K562 (cell line): Measurements from ENCODE around the gene BBC3. TPM values are rescaled to one million over a fixed set of nuclear protein-coding genes. Genes with fewer than 3 reads are reported as not detected.

Experiments
- FOXP4 ChIP-seq: sonication (generic); formaldehyde crosslinking; IDR thresholded peaks from 2 replicates; pipeline ENCODE4 v1.8.0; 2022; ENCODE audit warnings: mild to moderate bottlenecking, missing genetic modification reagents, borderline replicate concordance
- GATAD2B ChIP-seq: fragments of 450-650 bp; IDR thresholded peaks from 2 replicates; pipeline ENCODE4 v1.6.1; 2017; ENCODE audit warnings: mild to moderate bottlenecking, borderline replicate concordance
- GTF2A2 ChIP-seq: IDR thresholded peaks from 2 replicates; pipeline ENCODE4 v1.6.1; 2016; ENCODE audit warnings: mild to moderate bottlenecking, missing genetic modification characterization, missing compliant biosample characterization
- HINFP ChIP-seq: fragments of 450-650 bp; conservative IDR thresholded peaks from 2 replicates; pipeline ENCODE4 v1.6.1; 2016; ENCODE audit warnings: missing genetic modification characterization, low read depth, mild to moderate bottlenecking, control low read depth, missing compliant biosample characterization
- KLF1 ChIP-seq: fragments of 450-650 bp; IDR thresholded peaks from 2 replicates; pipeline ENCODE4 v1.6.1; 2016; ENCODE audit warnings: missing genetic modification characterization, missing compliant biosample characterization
- KLF13 ChIP-seq: fragments of 450-650 bp; IDR thresholded peaks from 2 replicates; pipeline ENCODE4 v1.6.1; 2016; ENCODE audit warnings: missing genetic modification characterization, low read depth, mild to moderate bottlenecking, missing compliant biosample characterization, moderate library complexity, borderline replicate concordance
- MEF2D ChIP-seq: conservative IDR thresholded peaks from 2 replicates; pipeline ENCODE4 v1.6.1; 2016; ENCODE audit warnings: low read depth, missing genetic modification characterization, missing compliant biosample characterization
- MXI1 ChIP-seq: IDR thresholded peaks from 2 replicates; pipeline ENCODE4 v1.6.1; 2011; ENCODE audit warnings: low read depth, mild to moderate bottlenecking, improper control_type of control experiment, low read length
- PATZ1 ChIP-seq: fragments of 250-450 bp; sonication (Bioruptor Pico); IDR thresholded peaks from 2 replicates; pipeline ENCODE4 v1.5.0; 2020; ENCODE audit warnings: mild to moderate bottlenecking, borderline replicate concordance
- SMAD4 ChIP-seq: fragments of 250-450 bp; sonication (Bioruptor Pico); conservative IDR thresholded peaks from 2 replicates; pipeline ENCODE4 v1.8.0; 2021; ENCODE audit warnings: inconsistent platforms, mild to moderate bottlenecking, moderate library complexity
- TAL1 ChIP-seq: fragments of 450-650 bp; IDR thresholded peaks from 2 replicates; pipeline ENCODE4 v1.6.1; 2016; ENCODE audit warnings: mild to moderate bottlenecking
- ZC3H4 ChIP-seq: sonication (generic); formaldehyde crosslinking; IDR thresholded peaks from 2 replicates; pipeline ENCODE4 v1.9.0; 2021; ENCODE audit warnings: missing genetic modification reagents, borderline replicate concordance
- ZNF277 ChIP-seq: fragments of 250-450 bp; sonication (Bioruptor Pico); IDR thresholded peaks from 2 replicates; pipeline ENCODE4 v1.8.0; 2022; ENCODE audit warnings: inconsistent platforms, mild to moderate bottlenecking, moderate library complexity, borderline replicate concordance
- ZNF408 ChIP-seq: fragments of 250-450 bp; sonication (Bioruptor Pico); IDR thresholded peaks from 2 replicates; pipeline ENCODE4 v1.4.0; 2020; ENCODE audit warnings: low read depth, mild to moderate bottlenecking, moderate library complexity
- ZNF431 ChIP-seq: sonication (generic); formaldehyde crosslinking; IDR thresholded peaks from 2 replicates; pipeline ENCODE4 v1.8.0; 2022; ENCODE audit warnings: mild to moderate bottlenecking, missing genetic modification reagents
- polyA plus RNA-seq, 8 experiments: library from polyadenylated mRNA; depleted of rRNA in 4 of 8; stranded (reverse) in 5 of 8; unstranded in 3 of 8; fragments of >200 nt; fragmentation: Nextera tagmentation in 2 of 8; fragmentation: Illumina TruSeq in 1 of 8; extraction: Ambion mirVana in 2 of 8; extraction: Trizol in 1 of 8; gene quantifications; 2 replicates each; pipeline versions ENCODE4 v1.2.1 to v1.2.3, GENCODE V29; 2011 to 2014; ENCODE audit warnings: inconsistent platforms in 1 of 8, missing spikeins in 1 of 8
- total RNA-seq, 7 experiments: library from RNA; depleted of rRNA in 6 of 7; stranded (reverse); fragments of >200 nt in 6 of 7; fragmentation: Illumina TruSeq in 2 of 7; extraction: Trizol in 2 of 7; gene quantifications; 2 replicates each; pipeline versions ENCODE4 v1.2.1 to v1.2.3, GENCODE V29; 2011 to 2021; ENCODE audit warnings: low replicate concordance in 1 of 7
- TF ChIP-seq, protein P1 (sequence below): sonication (generic); formaldehyde crosslinking; IDR thresholded peaks from 2 replicates; pipeline ENCODE4 v1.8.1; 2022; ENCODE audit warnings: missing genetic modification reagents
- TF ChIP-seq, protein P2 (sequence below): fragments of 250-450 bp; sonication (Bioruptor Pico); IDR thresholded peaks from 2 replicates; pipeline ENCODE4 v1.5.0; 2020; ENCODE audit warnings: mild to moderate bottlenecking

Gene BBC3
- total and polyA plus RNA-seq, 9 of the 15 experiments (the other 6 are each of a cell fraction or from before 2014, with no cell fraction given), result 0.15 to 30.7 (median 4.8) TPM

- TF ChIP-seq PATZ1 (CRISPR knock-in tag) (0 out of 2 replicates have a peak, but pooled peaks have one; percentile 55), MXI1 (no peak), ZNF408 (CRISPR knock-in tag) (no peak), GATAD2B (no peak), SMAD4 (CRISPR knock-in tag) (peak; percentile 87), ZNF277 (no peak), KLF1 (tag) (no peak), ZC3H4 (CRISPR knock-in tag) (no peak), TAL1 (0 out of 2 replicates have a peak, but pooled peaks have one; percentile 6), MEF2D (tag) (peak; percentile 44), ZNF431 (CRISPR knock-in tag) (no peak), KLF13 (tag) (peak; percentile 11; the same call in 1 of the 2 replicates), FOXP4 (CRISPR knock-in tag) (no peak), HINFP (tag) (peak; percentile 44), GTF2A2 (tag) (peak; percentile 80)
- TF ChIP-seq, protein P1, sequence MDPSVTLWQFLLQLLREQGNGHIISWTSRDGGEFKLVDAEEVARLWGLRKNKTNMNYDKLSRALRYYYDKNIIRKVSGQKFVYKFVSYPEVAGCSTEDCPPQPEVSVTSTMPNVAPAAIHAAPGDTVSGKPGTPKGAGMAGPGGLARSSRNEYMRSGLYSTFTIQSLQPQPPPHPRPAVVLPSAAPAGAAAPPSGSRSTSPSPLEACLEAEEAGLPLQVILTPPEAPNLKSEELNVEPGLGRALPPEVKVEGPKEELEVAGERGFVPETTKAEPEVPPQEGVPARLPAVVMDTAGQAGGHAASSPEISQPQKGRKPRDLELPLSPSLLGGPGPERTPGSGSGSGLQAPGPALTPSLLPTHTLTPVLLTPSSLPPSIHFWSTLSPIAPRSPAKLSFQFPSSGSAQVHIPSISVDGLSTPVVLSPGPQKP (CRISPR knock-in tag), result no peak
- TF ChIP-seq, protein P2, sequence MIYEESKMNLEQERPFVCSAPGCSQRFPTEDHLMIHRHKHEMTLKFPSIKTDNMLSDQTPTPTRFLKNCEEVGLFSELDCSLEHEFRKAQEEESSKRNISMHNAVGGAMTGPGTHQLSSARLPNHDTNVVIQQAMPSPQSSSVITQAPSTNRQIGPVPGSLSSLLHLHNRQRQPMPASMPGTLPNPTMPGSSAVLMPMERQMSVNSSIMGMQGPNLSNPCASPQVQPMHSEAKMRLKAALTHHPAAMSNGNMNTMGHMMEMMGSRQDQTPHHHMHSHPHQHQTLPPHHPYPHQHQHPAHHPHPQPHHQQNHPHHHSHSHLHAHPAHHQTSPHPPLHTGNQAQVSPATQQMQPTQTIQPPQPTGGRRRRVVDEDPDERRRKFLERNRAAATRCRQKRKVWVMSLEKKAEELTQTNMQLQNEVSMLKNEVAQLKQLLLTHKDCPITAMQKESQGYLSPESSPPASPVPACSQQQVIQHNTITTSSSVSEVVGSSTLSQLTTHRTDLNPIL (CRISPR knock-in tag), result 0 out of 2 replicates have a peak, but pooled peaks have one; percentile 49
Measured at GRCh38 chr19:47210689-47211316, 20.2 kb downstream of the BBC3 start (continued).
